ENCODE measurements around the gene FHAD1. TPM values are rescaled to one million over a fixed set of nuclear protein-coding genes. Genes with fewer than 3 reads are reported as not detected.

The FHAD1 gene
- total and polyA plus RNA-seq, 2 of the 13 experiments (the other 11 are each of a cell fraction or from before 2014, with no cell fraction given), result not detected

DNA sequence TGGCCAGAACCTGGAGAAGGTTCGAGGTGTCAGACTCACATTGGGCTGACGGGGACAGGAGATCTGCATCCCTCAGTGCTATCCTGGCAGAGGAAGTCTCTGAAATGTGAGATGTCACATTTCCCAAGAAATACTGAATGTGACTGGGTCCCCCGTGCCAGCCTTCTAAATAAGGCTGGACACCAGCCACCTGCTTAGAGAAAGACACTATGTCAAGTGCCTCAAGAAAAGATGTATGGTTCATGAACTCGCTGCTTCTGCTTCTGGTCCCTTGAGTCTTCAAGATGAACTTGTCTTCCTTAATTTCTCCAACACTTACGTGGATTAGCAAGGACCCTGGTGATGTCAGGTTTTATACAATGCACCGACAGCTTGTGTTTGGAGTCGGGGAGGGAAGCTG is 42.1 kb upstream of the FHAD1 start:
- FAIRE-seq, result no peak
- TF ChIP-seq, protein P1, sequence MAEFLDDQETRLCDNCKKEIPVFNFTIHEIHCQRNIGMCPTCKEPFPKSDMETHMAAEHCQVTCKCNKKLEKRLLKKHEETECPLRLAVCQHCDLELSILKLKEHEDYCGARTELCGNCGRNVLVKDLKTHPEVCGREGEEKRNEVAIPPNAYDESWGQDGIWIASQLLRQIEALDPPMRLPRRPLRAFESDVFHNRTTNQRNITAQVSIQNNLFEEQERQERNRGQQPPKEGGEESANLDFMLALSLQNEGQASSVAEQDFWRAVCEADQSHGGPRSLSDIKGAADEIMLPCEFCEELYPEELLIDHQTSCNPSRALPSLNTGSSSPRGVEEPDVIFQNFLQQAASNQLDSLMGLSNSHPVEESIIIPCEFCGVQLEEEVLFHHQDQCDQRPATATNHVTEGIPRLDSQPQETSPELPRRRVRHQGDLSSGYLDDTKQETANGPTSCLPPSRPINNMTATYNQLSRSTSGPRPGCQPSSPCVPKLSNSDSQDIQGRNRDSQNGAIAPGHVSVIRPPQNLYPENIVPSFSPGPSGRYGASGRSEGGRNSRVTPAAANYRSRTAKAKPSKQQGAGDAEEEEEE (CRISPR knock-in tag; IDR thresholded peaks at IDR 0.05; ENCODE audit: borderline replicate concordance), result no peak
- TF ChIP-seq CREB1 (IDR thresholded peaks at IDR 0.05), result no peak
- TF ChIP-seq CREB1 (CRISPR knock-in tag; IDR thresholded peaks at IDR 0.05), result no peak
- no peak for TF ChIP-seq MBNL3 (CRISPR knock-in tag; conservative IDR thresholded peaks at IDR 0.05)
- no peak for TF ChIP-seq ZNF720 (CRISPR knock-in tag; IDR thresholded peaks at IDR 0.05)
- TF ChIP-seq, protein P2, sequence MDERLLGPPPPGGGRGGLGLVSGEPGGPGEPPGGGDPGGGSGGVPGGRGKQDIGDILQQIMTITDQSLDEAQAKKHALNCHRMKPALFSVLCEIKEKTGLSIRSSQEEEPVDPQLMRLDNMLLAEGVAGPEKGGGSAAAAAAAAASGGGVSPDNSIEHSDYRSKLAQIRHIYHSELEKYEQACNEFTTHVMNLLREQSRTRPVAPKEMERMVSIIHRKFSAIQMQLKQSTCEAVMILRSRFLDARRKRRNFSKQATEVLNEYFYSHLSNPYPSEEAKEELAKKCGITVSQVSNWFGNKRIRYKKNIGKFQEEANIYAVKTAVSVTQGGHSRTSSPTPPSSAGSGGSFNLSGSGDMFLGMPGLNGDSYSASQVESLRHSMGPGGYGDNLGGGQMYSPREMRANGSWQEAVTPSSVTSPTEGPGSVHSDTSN (CRISPR knock-in tag; IDR thresholded peaks at IDR 0.05), result no peak
- no peak for TF ChIP-seq ZNF563 (CRISPR knock-in tag; IDR thresholded peaks at IDR 0.05)
- TF ChIP-seq, protein P3, sequence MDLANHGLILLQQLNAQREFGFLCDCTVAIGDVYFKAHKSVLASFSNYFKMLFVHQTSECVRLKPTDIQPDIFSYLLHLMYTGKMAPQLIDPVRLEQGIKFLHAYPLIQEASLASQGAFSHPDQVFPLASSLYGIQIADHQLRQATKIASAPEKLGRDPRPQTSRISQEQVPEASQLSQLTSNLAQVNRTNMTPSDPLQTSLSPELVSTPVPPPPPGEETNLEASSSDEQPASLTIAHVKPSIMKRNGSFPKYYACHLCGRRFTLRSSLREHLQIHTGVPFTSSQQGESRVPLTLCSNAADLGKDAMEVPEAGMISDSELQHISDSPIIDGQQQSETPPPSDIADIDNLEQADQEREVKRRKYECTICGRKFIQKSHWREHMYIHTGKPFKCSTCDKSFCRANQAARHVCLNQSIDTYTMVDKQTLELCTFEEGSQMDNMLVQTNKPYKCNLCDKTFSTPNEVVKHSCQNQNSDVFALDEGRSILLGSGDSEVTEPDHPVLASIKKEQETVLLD (CRISPR knock-in tag; IDR thresholded peaks at IDR 0.05; ENCODE audit: low read depth), result no peak
- no peak for TF ChIP-seq SALL2 (CRISPR knock-in tag; IDR thresholded peaks at IDR 0.05)
- in situ Hi-C loops (cut with HindIII; ENCODE audit: extremely low pct_ligation_motif_present, low pct_unique_long_range_greater_than_20kb) (loop anchor here (5.0 kb wide), 1 partner anchor 107 kb away; no protein-coding TSS in a partner anchor), intact Hi-C loops (cut with micrococcal nuclease; ENCODE audit: unreplicated experiment) (no loop called here)
- no TSS peak for BruUV-seq (replicated peaks)
- H3K4me3 ChIP-seq (replicated peaks in 1 of 3; ENCODE audit: insufficient read depth in 1 of 3, low read depth in 2 of 3, low read length in 3 of 3), result no peak overlapping the region
- no peak for DNase-seq (ENCODE audit: low spot score)
- no peak for ATAC-seq
- peaks cover 23% of the 10 kb centered on the region for H3K79me2 ChIP-seq (ENCODE audit: insufficient read depth, low read length)
- H3K36me3 ChIP-seq (replicated peaks in 1 of 2; ENCODE audit: control insufficient read depth in 1 of 2, insufficient read depth in 2 of 2, low read length in 2 of 2), result peaks cover 1 to 5% of the 10 kb centered on the region in 2 experiments; a peak in 1 of 5 replicates
- H3K9ac ChIP-seq (ENCODE audit: insufficient read depth, low read depth, low read length), result no peak overlapping the region
- no peak overlapping the region for H3K27ac ChIP-seq (ENCODE audit: extremely low read length, insufficient read depth, low read length)
- WGBS (ENCODE audit: low lambda C conversion rate), result 86% methylated on average over 5 of the region's 7 CpGs
- peaks cover 20% of the 10 kb centered on the region for H4K20me1 ChIP-seq (ENCODE audit: insufficient read depth, low read length)
- no peaks in the 10 kb centered on the region for H3K27me3 ChIP-seq (ENCODE audit: control insufficient read depth in 1 of 2, insufficient read depth in 2 of 2, low read length in 2 of 2)
- ChIA-PET CTCF (ENCODE audit: low intra/inter-chr PET ratio, low total read pairs) (no interaction called here), POLR2A (no interaction called here)
- H2AFZ ChIP-seq (ENCODE audit: low read length), result no peak overlapping the region
- no peaks in the 10 kb centered on the region for H3K9me3 ChIP-seq (ENCODE audit: low read length)
- peaks cover 70% of the 10 kb centered on the region for H3K4me1 ChIP-seq (ENCODE audit: insufficient read depth, low read length)
- no peak overlapping the region for H3K4me2 ChIP-seq (ENCODE audit: low read depth, low read length)

Data from HepG2 (cell line).